GM18502 (cell line): ENCODE measurements around the gene SNX8.

Source experiments
- ATAC-seq: cut with Tn5 transposase; IDR thresholded peaks from one replicate; pipeline ENCODE4 v1.9.1; 2021; ENCODE audit warnings: mild to moderate bottlenecking; ENCODE audit not compliant: unreplicated experiment, poor library complexity

Gene SNX8

DNA sequence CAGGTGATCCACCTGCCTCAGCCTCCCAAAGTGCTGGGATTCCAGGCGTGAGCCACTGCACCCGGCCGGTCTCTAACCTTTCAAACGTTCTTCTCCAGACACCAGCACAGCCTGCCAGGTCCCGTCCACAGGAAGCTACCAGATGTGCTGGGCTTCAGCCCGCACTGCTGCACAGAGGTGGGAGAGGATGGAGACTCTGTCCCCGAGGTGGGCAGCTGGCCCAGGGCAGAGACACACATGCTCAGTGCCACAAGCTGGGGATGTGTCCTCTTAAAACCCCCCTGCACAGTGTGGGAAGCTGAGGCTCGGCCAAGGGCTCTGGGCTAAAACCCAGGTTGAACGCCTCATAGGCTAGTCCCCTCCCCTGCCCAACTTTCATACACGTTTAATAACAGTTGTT, 62.9 kb downstream of the SNX8 start:
- no peak for ATAC-seq

DNA sequence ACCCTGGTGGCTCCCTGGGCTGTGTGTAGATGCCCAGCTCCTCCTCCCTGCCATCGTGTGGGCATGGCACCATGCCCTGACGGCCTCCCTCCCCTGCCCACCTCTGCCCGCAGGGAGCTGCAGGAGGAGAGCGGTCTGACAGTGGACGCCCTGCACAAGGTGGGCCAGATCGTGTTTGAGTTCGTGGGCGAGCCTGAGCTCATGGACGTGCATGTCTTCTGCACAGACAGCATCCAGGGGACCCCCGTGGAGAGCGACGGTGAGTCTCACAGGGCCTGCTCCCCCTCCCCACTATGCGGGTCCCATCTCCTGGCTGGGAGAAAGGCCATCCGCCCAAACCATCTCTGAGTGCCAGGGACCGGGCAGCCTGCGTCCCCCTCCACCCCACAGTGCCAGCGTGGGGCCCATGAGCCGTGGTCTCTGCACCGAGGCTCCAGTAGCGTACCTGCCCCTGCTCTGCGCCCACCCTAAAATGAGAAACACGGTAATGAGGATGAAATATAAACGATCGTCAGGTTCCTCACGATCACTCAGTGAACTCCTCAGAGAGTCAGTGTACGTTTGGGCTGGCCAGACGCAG, 64.4 kb downstream of the SNX8 start:
- no peak for ATAC-seq

DNA sequence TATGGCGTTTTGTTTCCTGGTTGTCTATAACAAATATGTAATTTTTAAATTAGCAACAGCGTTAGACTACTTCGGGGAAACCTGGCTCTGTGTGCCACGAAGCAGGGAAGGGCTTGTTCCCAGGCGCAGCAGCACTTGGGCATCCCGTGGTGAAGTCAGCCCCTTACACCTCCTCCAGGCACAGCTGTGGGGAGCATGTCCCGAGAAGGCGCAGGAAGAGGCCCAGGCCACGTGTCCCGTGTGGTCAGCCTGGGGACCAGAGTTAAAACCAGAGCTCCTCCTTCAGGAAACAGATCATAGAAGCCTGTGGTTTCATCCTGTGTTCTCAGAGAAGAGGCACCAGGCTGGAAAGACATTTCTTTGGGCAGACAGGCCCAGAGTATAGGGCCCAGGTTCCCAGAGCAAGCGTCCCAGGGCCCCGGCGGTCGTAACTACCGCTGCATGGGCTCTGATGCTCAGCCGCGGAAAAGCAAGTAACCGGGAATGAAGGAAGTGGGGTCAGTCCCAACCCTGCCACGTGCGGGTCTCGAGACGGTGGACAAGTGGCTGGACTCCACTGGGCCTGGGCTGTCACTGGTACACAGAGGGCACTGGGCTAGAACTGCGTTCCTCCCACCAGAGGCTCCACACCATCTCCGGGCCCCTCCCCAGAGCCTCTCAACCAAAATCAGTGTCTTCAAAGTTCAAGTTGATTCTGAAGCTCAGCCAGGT, 65.1 kb downstream of the SNX8 start:
- no peak for ATAC-seq

DNA sequence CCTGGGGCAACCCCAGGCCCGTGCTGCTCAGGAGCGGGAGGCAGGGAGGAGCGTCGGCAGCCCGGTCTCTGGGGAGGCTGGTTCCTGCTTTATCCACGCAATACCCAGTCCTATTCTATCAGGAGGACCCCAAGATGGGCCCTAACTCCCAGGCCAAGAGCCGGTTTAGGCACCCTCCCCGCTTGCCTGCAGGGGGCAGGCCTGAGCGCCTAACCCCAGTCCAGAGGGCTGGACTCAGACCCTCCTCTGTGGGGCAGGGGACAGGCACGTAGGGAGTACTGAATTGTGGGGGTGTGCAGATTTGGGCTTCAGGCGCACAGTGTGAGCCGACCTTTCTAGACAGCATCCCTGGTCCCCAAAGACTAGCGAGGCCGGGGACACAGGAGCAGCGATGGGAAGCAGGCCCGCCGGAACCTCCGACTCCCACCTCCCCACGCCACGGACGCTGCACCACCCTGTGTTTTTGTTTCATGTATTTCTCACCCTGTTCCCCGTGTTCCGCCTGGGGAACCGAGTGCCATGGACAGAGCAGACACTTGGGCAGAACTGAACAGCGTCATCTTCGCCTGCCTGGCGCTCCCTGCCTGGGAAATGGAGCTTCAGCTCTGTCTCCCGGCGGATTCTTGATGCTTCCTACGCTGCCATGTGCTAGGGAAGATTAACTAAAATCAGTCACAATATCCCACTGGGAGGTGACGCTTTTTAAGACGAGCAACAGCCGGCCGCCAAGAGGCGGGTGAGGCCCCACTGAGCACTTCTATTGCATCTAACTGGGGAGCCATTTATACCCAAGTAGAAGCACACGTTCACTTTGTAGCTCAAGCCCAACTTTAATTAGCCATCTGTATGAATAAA, 66.9 kb downstream of the SNX8 start:
- no peak for ATAC-seq

DNA sequence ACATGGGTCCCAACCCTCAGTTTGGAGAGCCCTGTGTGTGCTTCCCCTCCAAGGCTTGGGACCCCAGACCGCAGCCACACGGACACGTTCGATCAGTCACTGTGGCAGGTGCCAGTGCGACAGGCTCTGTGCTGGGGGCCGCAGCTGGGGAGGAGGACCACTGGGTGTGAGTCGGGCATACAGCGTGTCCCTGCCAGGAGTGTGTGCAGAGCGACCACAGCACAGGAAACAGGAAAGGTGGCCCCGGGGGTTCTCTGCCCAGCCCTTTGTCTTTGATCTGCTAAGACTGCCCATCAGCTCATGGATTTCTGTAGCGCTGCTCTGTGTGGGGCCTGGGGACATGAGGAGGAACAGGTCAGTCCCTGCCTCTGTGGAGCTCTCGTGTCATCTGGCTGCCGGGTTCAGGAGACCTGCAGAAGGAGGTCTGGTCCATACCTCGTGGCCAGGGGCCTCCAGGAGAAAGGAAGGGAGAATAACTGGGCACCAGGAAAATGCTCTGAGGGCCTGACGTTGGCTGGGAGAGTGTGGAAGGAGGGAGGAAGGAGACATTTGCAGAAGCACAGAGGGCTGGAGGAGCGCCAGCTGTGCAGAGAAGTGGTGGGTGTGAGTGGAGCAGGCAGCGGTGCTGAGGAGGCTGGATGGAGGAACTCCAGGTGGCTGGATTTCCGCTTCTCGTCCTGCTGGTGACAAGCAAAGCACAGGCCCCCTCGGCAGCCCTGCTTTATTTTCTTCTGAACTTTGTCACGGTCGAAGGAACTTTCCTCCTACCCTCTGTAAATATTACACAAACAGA, 68.2 kb downstream of the SNX8 start:
- no peak for ATAC-seq

DNA sequence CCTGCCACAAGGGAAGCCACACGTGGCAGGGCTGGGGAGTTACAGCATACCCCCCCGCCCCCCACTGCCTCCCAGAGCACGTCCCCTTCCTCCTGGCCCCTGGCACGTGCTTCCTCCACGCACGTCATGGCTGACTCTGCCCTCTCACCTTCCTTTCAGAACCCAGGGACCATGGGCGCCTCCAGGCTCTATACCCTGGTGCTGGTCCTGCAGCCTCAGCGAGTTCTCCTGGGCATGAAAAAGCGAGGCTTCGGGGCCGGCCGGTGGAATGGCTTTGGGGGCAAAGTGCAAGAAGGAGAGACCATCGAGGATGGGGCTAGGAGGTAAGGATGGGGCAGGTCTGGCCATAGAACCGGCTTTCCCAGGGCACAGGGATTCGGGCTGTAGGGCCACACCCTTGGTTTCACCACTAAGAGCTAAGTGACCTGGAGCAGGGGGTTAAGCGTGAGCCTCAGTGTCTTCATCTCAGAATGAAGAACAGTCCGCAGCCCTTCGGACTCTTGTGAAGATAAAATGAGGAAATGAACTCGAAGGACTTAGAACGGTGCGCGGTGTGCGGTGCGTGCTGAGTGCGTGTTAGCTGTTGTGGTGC, 69.7 kb downstream of the SNX8 start:
- ATAC-seq: no peak

DNA sequence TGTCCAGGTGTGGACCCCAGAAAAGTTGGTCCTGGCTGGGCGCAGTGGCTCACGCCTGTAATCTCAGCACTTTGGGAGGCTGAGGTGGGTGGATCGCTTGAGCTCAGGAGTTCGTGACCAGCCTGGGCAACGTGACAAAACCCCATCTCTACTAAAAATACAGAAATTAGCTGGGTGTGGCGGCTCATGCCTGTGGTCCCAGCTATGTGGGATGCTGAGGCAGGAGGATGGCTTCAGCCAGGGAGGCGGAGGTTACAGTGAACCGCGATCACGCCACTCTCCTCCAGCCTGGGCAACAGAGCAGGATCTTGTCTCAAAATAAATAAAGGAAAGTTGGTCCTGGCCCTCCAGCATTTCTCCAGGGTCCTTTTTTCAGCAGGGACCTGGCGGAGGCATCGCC, 70.8 kb downstream of the SNX8 start:
- no peak for ATAC-seq

DNA sequence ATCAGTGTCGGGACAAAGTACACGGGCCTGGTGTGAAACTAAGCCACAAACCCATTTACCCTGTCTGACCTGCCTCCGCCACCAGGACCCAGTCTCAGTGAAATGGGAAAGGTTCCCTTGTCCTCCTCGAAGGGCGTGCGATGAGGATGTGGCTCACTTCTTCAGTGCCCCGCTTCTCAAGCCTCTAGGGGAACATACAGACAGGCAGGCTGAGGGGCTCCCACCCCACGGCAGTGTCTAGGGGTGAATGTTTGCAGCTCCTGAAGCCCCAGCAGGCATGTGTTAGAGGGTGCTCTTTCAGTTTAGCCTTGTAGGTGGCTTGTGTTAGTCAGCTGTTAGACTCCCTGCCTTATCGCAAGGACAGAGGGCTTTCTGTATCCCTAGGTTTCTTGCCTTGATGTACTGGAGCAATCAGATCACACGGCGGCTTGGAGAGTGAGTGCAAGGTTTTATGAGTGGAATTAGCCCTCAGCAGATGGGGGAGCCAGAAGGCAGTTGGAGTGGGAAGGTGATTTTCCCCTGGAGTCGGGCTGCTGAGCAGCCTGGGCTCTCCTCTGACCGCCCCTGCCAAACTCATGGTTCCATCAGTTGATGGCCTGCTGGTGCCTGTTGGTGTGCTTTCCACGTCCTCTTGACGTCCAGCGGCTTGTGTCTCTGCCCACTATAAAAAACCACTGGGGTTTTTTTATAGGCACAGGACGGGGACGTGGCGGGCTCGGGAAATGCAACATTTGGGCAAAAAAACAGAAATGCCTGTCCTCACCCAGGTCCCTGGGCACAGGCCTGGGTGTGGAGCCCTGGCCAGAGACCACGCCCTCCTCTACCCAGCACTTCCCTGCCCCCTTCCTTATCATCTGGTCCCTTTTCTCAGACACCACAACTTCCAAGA, 71.5 kb downstream of the SNX8 start:
- peak; percentile 20 for ATAC-seq

DNA sequence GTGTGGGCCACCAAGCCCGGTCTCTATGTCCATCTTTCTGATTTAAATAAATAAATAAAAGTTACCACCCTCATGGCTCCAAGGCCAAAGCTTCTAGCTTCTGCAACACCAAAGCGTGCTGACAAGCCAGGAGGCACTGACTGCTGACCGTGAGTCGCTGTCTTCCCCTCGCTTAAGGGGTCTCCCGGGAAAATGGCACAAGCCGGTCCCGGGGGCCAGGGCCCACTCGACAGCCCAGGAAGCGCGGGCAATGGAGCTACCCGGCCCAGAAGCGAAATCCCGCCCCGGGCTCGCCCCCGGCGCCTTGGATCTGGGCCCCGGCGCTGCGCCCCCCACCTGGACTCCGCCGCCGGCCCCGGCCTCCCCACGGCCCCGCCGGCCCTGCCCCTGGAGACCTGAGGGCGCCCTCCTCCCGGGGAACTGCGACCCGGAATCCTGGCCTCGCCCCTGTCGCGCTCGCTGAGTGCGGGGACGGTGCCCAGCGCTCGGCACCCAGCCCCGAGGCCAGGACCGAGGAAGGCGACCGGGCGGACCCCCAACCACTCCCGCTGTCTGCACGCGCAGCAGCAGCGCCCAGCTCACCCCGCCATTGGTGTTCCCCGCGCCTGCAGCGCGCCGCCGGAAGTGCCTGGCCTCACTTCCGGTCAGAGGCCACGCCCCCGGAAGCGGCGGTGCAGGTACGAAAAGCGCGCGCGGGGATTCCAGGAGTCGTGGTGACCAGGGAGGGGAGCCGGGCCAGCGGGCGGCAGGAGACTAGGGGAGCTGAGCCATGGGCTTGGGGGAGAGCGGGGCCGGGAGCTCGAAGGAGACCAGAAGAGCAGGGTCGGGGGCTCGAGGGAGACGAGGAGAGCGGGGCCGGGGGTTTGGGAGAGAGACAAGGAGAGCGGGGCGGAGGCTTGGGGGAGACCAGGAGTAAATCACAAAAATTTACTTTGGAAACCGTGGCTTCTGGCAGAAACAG, 72.4 kb downstream of the SNX8 start, which contains the start of the genes MRM2 and NUDT1:
MRM2 (minus strand) TSS at position 626 of the 961 bp plus-strand sequence; CDS start at position 590, 36 bp downstream.
NUDT1 (plus strand) TSS at position 647 of the 961 bp plus-strand sequence. CDS start 2,349 bp downstream, outside the sequence.
- peak; percentile 65 for ATAC-seq

DNA sequence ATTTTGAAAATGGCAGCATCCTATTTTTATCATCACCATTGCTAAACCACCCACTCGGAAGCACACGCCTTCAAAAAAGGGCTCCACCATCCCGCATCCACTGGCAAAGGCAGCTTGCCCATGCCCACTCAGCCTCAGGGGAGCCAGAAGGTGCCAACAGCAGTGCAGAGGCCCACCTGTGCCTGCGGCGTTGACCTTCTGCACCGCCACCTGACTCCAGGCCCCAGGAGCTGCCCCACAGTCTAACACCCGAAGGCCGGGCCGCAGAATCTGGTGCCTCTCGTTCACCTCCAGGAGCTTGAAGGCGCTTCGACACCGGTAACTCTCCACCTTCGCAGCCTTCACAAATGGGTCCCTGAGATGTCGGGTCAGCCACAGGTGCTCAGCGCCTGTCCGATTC, 75.0 kb downstream of the SNX8 start:
- ATAC-seq: no peak

DNA sequence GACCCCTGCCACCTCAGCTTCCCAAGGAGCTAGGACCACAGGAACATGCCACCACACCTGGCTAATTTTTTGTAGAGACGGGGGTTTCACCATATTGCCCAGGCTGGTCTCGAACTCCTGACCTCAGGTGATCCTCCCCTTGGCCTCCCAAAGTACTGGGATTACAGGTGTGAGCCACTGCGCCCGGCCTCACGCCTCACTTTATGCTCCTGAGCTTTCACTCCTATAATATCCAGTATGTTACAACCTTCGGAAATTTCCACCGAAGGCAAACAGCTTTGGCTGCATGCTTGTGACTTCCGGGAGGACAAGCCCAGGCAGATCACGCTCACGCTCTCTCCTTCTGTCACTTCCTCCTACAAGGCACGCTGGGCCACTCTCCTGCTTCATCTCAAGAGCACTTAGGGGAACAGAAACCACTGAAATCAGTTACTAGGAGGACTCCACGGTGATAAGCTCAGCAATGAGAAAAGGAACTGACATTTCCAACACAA, 77.1 kb downstream of the SNX8 start:
- peak; percentile 72 for ATAC-seq

DNA sequence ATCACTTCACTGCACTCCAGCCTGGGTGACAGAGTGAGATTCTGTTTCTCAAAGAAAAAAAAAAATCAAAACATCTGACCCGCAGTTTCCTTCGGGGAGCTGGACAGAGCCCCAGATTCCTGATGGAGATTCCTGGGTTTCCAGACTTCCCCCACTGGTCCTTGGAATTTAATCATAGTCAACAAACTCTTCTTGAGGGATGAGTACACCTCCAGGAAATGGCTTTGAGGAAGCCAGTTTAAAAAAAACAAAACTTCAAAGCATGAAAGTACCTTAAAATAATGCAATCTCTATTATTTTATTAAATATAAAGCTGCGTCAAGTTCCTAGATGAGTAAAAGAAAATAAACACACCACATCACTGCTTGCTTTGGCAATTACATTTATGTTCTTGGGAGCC, 80.3 kb downstream of the SNX8 start:
- no peak for ATAC-seq

DNA sequence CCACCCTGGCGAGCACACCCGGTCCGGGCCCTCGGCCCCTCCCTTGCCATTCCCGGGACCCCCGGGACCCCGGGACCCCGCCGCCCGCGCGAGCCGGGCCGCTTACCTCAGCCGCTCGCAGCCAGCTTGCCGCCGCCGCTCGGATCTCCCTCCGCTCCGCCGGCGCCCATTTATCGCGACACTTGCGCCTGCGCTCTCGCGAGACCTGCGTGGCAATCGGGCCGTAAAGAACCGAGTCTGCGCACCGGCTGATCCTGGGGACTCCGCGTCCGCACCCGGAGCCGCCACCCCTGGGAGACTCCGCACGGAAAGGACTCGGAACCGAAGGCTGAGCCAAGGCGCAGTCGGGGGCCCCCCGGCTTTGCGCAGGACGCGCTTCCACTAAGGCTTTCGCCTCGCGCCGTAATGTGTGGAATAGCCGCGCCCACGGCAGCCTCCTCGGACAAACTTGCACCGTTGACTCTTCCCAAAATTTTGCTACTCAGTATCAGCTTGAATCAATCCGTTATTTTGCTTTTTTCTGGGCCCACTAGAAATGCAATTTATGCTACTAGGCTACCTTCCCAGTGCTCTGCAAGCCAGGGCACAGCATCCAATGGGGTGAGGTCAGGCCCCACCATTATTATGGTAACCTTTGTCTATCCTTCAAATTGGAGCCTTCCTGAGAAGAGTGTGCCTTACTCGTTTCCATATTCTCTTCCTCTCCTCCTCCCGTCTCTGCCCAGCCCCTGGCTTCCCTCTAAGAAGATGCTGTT, 81.3 kb downstream of the SNX8 start, which contains the start of gene MAD1L1:
MAD1L1 (minus strand) TSS at position 180 of the 755 bp plus-strand sequence. CDS start 2,812 bp downstream, outside the sequence.
- peak; percentile 73 for ATAC-seq

DNA sequence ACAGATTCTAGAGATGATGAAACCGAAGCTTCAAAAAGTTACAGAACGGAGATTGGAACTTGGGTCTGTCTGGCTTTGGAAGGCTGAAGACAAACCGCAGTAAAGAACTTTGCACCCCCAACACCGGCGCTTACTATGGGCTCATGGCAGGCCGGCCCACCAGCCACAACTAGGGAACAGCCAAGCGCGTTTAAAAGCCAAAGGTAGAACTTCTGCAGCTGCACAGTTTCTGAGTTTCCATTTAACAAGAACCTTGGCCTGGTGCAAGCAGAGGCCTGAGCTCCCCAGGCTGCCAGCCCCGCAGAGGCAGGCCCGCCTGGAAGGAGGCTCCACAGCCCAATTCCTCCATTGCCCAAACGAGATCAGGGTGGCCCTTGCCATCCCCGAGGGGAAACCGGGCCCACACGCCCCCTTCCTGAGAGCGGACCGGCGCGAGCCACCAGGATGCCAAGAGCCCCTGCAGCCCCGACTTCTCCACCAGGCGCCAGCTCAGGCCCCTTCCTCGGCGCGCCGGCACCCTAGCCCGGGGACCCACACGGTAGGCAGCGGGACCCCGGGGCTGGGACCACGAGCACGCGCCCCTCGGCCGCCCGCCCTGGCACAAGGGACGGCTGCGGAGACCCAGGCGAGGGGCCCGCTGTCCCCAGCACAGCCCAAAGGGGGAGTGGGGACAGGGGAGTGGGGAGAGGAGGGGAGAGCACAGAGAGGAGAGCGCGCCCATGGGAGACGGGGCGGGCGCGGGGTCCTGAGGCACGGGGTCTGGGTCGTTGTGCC, 82.1 kb downstream of the SNX8 start:
- ATAC-seq: peak; percentile 40

DNA sequence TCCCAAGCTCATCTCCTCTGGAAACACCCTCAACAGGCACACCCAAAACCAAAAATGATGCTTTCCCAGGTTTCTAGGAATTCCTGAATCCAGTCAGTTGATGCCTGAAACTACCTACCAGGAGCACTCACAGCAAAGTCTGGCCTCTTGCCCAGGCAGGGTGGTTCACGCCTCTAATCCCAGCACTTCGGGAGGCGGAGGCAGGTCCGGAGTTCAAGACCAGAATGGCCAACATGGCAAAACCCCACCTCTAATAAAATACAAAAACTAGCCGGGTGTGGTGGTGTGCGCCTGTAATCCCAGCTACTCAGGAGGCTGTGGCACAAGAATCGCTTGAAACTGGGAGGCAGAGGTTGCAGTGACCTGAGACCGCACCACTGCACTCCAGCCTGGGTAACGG, 83.4 kb downstream of the SNX8 start:
- no peak for ATAC-seq

DNA sequence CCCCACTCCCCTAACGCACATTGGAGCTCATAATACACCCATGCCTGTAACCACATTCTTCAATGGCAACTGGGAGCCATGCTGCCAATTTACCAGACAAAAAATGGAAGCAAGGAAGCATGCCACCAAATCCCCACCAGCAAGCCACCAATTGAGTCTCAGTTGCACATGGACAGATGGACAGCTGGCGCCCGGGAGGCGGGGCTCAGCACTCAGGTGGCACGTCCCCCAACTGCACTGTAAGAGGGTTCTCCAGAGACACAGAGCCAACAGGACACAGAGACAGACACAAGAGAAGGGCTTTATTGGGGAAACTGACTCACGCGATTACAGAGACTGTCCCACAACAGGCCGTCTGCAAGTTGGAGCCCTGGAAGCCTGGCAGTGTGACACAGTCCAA, 84.0 kb downstream of the SNX8 start:
- no peak for ATAC-seq
